Jurkat, Clone E6-1 (cell line): ENCODE data around the gene OLIG1.
A peak's percentile ranks its signal among the peaks of the same experiment; 100 is the strongest.

Experiments used
- DNase-seq: peaks from one replicate; pipeline ENCODE4 v3.0.0-alpha.2; 2011; ENCODE audit warnings: low read depth, low spot score
- H3K4me3 ChIP-seq: 2 replicates; pipeline ENCODE4 v1.5.1; 2011; ENCODE audit warnings: mild to moderate bottlenecking, low read length, control low read depth, moderate library complexity

Gene OLIG1

GRCh38 chr21:33029385-33029921 lies 40.5 kb upstream of the OLIG1 start:
- H3K4me3 ChIP-seq = no peak overlapping the region
- DNase-seq = no peak

GRCh38 chr21:33029975-33030461 lies 39.9 kb upstream of the OLIG1 start:
- DNase-seq = no peak
- no peak overlapping the region for H3K4me3 ChIP-seq

- no peak for DNase-seq
- no peak overlapping the region for H3K4me3 ChIP-seq
Observed at GRCh38 chr21:33030633-33031032, 39.3 kb upstream of the OLIG1 start.

GRCh38 chr21:33031152-33031911 lies 38.6 kb upstream of the OLIG1 start:
- H3K4me3 ChIP-seq = no peak overlapping the region
- no peak for DNase-seq

GRCh38 chr21:33032434-33033047 lies 37.4 kb upstream of the OLIG1 start:
- DNase-seq = no peak
- no peak overlapping the region for H3K4me3 ChIP-seq

GRCh38 chr21:33033094-33033951 lies 36.6 kb upstream of the OLIG1 start:
- H3K4me3 ChIP-seq = no peak overlapping the region
- DNase-seq = no peak

GRCh38 chr21:33033961-33034413 lies 36.0 kb upstream of the OLIG1 start:
- no peak for DNase-seq
- H3K4me3 ChIP-seq = no peak overlapping the region

GRCh38 chr21:33035147-33035546 lies 34.8 kb upstream of the OLIG1 start:
- DNase-seq = no peak
- H3K4me3 ChIP-seq = no peak overlapping the region

- peak; percentile 17 for DNase-seq
- no peak overlapping the region for H3K4me3 ChIP-seq
Observed at GRCh38 chr21:33036430-33037162, 33.3 kb upstream of the OLIG1 start.

GRCh38 chr21:33037501-33037900 lies 32.4 kb upstream of the OLIG1 start:
- no peak overlapping the region for H3K4me3 ChIP-seq
- DNase-seq = no peak

- no peak for DNase-seq
- no peak overlapping the region for H3K4me3 ChIP-seq
Observed at GRCh38 chr21:33039536-33039935, 30.4 kb upstream of the OLIG1 start.

- no peak overlapping the region for H3K4me3 ChIP-seq
- DNase-seq = no peak
Observed at GRCh38 chr21:33040215-33040614, 29.7 kb upstream of the OLIG1 start.

- no peak overlapping the region for H3K4me3 ChIP-seq
- DNase-seq = no peak
Observed at GRCh38 chr21:33041981-33042380, 28.0 kb upstream of the OLIG1 start.

- no peak overlapping the region for H3K4me3 ChIP-seq
- no peak for DNase-seq
Observed at GRCh38 chr21:33042812-33043211, 27.1 kb upstream of the OLIG1 start.

- DNase-seq = no peak
- H3K4me3 ChIP-seq = no peak overlapping the region
Observed at GRCh38 chr21:33046455-33046854, 23.5 kb upstream of the OLIG1 start.

GRCh38 chr21:33047231-33047630 lies 22.7 kb upstream of the OLIG1 start:
- no peak overlapping the region for H3K4me3 ChIP-seq
- DNase-seq = no peak

- no peak for DNase-seq
- H3K4me3 ChIP-seq = no peak overlapping the region
Observed at GRCh38 chr21:33051925-33052324, 18.0 kb upstream of the OLIG1 start.

GRCh38 chr21:33053951-33054350 lies 16.0 kb upstream of the OLIG1 start:
- H3K4me3 ChIP-seq = no peak overlapping the region
- no peak for DNase-seq

GRCh38 chr21:33055991-33056390 lies 13.9 kb upstream of the OLIG1 start:
- DNase-seq = no peak
- no peak overlapping the region for H3K4me3 ChIP-seq
